Ureter (tissue), 1 donor: ENCODE measurements around the gene SUPT3H. TPM values are rescaled to one million over a fixed set of nuclear protein-coding genes. Genes with fewer than 3 reads are reported as not detected.

Source experiments
- DNase-seq: peaks from one replicate; pipeline ENCODE4 v3.0.0-alpha.2; 2020; ENCODE audit warnings: low spot score
- total RNA-seq: library from RNA; stranded (reverse); gene quantifications from one replicate; pipeline ENCODE4 v1.2.4, GENCODE V29; 2023
- donor health status: DM: yes; HTN: yes; CAD: no.

Gene SUPT3H
- 17.8 TPM for total RNA-seq

DNA sequence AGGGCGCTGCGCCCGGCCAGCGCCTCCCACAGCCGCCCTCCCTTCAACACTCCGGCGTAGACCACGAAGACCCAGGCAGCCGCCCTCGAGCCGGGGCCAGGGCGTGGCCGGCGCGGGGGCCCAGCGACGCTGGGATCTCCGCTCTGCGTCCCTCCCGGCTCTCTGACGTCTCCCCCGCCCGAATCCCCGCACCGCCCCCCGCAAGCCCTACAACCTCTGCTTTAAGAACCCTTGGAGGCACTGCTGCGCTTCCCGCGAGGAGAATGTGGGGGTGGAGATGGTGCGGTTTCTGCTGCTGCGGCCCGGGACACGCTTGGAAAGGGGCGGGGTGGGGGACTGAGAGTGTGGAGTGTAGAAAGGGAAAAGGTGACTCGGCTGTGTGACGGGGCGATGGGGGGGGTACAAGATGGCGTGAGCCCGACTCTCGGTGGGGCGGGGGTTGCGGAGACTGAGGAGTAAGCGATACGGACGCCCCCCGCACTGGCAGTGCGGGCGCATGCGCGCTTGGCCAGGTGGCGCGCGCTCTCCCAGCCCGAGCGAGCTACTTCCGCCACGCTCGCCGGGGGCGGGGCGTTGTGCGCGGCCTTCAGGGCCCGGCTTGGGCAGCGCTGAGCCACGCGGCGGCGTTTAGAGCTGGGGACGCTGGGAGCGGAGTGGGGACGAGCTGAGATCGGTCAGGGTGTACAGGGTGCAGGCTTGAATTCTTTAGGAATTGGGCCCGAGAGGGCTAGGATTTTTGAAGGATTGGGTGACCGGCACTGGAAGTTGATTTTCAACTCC is at the start of gene SUPT3H:
Gene SUPT3H, minus strand, starts transcription at position 381 of the 780 bp plus-strand sequence.
- DNase-seq: peak; percentile 90

DNA sequence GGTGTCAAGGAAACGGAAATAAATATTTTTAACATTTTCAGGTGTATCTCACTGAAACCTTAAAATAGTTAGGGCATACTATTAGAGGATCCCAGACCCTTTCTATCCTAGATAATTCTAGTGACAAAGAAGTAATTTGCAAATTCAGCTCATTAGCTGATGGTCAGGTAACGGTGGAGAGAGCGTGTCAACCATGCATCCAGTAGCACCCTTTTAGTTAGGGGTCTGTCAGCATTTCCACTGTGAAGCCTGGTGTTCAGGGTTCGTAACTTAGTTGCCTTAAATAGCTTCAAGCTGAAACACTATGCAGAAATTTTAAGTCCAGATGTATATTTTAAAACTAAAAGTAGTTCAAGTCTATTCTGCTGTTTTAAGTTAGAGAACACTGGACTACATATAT is 48.5 kb upstream of the SUPT3H start:
- no peak for DNase-seq

DNA sequence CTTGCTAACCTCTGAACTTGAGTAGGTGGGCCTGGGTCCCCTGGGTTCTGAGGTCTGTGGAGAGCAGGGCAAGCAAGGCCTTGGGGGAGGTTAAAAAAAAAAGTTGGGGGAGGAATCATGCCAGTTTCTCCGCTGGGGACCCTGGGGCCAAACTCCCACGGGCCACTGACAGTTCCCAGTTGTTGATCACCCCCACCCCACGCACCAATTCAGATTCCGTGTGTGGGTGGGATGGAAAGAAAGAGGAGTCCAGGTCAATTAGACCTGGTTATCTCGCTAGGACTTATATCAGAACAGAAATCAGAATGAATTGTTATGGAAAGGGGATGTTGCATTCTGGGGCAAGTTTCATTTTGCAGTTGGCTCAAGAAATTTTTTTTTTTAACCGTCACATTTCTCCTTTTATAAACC is 46.7 kb upstream of the SUPT3H start:
- DNase-seq: no peak

DNA sequence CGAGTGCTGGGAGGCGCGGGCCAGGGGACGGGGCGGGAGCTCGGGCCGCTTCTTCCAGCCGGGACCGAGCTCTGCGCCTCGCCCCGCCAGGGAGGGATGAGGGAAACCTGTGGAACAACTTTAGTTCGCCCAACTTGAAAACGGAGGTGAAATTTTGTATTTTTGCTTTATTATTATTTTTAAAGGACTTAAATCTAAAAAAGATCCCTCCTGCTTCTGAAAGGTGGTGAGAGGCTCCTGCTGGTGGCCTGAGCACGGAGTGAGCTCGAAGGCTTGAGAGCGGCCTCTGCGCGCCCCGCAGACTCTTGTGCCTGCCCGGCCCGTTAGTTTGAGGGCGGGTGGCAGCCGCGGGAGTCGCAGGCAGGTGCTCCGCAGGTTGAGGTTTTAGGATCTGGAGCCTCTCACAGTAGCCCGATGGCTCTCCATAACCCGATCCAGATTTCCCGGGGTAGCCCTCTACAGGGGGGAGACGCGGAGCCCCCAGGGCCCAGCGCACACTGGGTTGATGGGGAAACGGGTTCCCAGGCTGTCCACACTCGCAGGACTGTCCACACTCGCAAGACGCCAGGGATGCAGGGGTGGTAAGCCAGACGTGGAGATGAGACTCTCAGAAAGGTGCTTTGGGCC is 46.2 kb upstream of the SUPT3H start:
- DNase-seq: no peak

DNA sequence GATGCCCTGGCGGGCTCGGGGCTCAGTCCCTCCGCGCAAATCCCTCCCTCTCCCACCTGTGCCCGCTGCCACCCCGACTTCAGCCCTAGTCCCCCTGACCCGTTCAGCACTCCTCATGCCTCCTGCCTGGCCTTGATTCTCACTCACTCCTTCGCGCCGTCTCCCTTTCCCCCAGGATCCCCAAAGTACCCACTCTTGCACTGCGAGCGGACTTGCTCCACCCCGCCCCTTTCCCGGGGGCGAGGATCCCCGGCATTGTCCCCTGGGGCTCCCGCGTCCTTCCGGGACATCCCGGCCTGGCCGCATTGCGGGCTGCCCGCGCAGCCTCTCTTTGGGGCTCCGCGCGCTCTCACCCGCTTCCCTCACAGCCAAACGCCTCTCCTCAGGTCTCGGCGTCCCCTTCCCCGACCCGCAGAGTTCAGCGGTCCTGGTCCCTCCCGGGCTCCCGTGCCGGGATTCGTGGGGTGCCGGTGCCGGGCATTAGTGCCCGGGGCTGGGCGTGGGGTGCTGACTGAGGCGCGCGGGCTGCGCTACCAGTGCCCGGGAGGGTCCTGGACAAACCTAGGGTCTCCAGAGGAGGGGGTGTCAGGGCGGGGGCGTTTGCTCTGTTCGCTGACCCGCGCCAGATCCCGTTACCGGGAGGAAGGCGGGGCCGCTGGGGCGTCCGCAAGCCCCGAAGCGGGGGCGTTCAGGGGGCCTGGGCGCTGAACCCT is 45.5 kb upstream of the SUPT3H start:
- DNase-seq: peak; percentile 46

DNA sequence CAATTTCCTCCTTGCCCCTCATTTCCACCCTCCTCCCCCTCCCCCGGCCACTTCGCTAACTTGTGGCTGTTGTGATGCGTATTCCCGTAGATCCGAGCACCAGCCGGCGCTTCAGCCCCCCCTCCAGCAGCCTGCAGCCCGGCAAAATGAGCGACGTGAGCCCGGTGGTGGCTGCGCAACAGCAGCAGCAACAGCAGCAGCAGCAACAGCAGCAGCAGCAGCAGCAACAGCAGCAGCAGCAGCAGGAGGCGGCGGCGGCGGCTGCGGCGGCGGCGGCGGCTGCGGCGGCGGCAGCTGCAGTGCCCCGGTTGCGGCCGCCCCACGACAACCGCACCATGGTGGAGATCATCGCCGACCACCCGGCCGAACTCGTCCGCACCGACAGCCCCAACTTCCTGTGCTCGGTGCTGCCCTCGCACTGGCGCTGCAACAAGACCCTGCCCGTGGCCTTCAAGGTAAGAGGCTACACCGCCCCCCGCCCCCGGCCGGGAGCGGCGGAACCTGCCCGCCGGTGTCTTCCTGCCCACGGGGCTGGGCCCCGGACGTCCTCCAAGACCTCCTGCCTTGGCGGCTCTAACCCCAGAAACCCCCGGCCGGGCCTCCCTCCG is 44.9 kb upstream of the SUPT3H start:
- DNase-seq: peak; percentile 63

DNA sequence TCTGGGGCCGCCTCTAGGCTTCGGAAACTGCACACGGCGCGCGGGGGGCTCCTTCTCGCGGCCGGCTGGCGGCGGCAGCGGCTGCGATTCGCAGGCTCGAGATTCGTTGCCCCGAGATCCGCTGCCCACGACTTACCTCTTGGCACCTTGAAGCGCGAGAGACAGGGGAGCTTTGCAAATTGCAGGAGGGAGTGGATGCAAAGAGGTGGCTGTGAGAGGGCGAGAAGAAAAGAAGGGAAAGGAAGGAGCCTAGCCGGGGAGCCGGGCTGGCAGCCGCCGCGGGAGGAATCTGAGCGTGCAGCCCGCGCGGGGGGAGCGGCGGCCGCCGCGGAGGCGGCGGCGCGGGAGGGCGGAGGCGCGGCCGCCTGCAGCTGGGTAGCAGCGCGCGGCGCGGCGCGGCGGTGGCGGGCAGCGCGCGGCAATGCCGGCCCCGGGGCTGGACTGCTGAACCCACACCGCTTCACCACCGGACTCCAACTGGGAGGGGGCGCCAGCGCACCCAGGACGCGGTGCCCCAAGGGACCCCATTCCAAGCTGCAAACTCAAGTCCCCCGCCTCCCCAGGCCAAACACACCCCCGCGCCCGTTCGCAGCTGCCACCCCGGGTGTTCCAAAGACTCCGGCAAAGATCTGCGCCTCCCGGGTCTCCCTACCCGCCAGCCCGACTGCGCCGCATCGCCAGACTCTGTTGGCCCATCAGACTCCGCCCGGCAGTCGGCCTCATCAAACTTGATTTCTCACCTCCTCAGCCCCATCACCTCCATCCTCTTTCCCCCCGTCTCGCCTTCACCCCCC is 44.2 kb upstream of the SUPT3H start:
- DNase-seq: peak; percentile 67

DNA sequence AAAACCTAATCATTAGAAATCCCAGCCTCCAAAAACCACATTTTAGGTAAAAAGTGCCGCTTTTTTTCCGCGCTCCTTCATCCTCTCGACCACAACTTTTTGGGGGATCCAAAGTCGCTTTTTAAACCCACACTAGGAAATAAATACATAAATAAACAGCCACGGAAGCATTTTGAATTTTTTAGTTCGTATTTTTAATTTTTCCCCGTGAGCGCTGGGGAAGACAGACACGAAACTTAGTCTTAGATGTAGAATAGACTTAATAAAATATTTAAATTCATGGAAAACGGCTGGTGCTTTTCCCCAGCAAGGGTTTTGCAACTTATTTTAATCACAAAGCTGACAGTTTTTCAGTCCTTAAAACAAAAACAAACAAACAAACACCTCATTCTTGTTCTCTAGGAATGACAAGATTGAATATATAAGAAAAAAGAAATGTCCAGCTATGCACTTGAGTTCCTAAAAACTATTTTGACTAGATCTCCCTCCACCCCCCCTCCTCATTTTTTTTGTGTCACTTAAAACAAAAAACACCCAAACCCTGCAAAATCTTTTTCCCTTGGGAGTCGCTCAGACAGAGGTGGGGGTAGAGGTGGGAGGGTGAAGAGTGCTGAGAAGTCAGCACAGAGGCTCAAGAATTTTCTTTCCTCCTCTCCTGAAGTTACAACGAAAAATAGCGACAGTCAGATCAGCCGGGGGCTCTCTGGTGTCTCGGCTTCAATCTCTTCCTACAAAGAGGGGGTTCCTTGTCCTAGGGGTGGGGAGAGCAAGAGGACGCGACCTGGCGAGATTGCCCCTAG is 43.4 kb upstream of the SUPT3H start:
- no peak for DNase-seq

DNA sequence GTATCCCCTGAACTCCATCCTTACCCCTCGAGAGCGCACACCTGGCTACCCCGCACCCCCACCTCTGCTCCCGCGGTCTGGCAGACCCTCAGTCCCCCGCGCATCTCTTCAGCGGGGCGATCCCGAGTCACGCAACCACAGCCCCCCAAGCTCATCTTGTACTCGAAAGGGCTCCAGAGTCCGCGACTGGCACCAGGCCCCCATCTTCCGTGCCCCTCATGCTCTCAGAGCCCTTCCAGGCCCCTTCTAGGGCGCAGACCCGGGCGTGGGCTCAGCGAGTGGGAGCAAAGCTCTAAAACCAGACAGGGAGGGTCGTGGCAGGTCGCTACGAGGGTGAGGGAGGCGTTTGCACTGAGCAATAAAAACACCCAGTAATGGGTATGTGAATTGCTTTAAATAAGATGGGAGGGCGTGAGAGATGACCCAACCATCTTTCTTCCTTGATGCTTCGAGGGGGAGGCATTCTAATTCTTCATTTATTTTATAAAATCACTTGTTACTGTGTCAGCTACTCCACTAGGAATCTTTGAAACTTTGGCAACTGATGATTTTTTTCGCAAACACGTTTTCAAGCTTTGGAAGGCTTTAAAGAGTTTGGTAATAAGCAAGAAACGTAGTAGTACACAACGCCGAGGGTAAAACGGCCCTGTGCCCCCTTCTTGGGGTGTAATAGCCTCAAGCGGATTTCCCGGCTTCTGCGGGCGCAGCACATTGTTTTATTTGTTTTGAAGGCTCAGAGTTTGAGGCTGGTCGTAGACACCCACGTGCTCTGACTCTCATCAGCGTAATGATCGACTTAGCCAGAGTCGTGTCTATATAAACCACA is 42.6 kb upstream of the SUPT3H start:
- DNase-seq: no peak

DNA sequence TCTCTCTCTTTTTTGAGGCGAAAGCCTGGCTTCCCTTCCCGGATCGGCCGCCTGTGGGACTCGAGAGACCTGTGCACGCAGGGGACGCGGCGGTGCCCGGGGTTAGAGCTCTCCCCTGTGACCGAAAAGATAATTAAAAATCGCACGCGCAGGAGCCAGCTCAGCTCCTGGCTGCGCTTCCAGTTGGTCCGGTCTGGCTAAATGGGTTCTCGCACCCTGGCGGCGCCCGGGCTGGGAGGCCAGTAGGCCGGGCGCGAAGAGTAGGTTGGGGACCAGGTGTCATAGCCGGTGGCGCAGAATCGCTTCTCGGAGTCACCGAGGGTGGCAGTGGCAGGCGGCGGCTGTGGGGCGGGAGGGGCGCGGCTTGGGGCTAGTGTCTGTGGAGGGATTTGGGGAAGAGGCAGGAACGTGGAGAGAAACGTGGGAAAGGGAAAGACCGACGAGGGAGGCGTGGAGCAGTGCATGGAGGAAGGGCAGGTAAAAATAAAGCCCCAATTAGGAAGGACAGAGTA is 41.9 kb upstream of the SUPT3H start:
- DNase-seq: peak; percentile 81

DNA sequence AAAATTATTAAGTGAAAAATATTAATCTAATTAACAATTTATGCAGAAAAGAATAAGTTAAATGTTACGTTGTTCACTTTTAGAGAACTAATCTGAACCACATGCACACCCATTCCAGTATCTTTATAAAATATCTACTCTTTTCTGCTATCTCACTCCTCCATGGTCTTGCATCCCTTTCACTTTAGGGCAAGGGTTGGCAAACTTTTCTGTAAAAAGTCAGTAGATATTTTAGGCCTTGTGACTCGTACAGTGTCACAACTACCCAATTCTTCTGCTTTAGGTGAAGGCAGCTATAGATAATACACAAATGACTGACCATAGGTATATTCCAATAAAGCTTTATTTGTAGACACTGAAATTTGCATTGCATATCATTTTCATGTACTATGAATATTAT is 39.7 kb upstream of the SUPT3H start:
- no peak for DNase-seq

DNA sequence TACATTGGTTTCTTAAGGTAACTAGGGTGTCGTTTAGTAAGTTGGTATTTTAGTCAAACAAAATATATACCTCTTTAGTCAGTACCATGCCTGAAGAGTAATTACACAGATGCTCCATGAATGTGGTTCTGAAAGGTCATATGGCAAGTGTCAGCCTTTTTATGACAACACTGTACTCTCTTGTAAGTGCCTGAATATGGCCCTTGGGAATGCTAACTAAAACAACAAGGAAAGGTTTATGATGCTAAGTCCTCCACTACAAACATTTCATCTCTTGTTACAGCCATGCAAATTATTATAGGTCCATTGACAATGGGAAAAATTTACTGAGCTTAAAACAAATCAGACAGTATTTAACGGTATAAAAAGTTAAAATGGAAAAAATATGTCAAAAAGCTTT is 39.0 kb upstream of the SUPT3H start:
- no peak for DNase-seq

DNA sequence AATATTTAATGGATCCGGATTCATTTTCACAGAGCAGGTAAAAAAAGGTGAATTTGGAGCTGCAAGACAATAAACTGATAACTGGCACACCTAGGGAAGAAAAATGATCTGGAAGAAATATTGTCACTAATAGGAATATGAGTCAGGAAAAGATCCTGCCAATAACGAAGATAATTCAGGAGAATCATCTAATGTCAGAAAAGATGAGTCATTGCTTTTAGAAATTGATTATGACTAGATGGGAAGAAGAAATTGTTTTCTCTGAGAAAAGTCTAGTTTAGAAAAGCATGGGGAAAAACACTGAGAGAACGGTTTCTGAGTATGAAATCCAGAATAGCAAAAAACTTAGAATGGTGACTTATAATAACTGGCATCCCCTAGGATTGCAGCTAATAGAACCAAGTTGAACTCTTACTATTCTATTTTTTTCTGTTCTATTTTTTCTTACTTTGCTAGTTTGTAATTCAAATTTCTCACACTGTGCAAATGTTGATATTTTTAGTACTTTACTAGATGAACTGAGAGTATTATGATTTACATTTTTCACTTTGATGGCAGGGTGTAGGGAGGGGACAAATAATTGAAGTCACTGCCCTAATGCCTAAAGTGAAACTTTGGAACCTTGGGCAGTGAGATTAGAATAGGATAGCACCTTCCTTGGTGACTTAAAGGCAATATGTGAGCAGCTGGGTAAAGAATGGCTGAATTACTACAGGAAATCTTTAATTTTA is 38.2 kb upstream of the SUPT3H start:
- DNase-seq: no peak

DNA sequence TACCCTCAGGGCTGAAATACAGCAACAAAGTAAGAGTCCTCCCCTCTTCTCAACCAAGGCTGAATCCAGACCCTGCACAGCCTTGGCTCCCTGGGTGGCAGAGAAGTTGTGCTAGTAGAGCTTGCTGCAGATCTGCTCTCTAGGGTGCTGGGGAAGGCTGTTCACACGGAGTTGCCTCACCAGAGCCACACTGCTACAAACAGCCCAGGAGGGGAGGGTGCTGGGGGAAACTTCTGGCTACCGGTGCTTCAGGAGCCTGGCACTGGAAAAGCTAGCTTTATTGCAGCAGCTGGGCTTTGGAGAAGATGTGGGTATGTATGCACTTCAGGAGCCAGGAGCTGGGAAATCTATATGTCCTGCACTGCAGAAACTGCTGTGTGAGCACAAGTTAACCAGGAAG is 37.6 kb upstream of the SUPT3H start:
- no peak for DNase-seq

DNA sequence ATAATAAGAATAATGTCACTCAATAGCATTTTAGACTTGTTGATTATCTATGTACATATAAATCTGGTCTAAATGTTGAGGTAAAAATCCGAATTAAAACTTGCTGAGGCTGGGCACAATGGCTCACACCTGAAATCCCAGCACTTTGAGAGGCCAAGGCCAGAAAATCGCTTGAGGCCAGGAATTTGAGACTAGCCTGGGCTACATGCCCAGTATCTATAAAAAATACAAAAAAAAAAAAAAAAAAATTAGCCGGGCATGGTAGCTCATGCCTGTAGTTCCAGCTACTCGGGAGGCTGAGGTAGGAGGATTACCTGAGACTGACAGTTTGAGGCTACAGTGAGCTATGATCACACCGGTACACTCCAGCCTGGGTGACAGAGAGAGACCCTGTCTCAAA is 34.2 kb upstream of the SUPT3H start:
- no peak for DNase-seq

DNA sequence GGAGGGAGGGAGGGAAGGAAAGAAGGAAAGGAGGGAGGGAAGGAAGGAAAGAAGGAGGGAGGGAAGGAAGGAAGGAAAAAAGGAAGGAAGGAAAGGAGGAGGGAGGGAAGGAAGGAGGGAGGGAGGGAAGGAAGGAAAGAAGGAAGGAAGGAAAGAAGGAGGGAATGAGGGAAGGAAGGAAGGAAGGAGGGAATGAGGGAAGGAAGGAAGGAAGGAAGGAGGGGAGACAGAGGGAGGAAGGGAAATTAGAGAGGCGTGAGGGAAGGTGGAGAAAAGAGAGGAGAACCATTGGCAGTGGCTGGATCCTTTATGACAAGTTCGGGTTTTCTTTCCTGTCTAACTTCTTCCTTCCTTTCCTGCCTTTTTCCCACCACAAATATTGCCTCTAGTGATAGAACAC is 22.3 kb upstream of the SUPT3H start:
- no peak for DNase-seq

DNA sequence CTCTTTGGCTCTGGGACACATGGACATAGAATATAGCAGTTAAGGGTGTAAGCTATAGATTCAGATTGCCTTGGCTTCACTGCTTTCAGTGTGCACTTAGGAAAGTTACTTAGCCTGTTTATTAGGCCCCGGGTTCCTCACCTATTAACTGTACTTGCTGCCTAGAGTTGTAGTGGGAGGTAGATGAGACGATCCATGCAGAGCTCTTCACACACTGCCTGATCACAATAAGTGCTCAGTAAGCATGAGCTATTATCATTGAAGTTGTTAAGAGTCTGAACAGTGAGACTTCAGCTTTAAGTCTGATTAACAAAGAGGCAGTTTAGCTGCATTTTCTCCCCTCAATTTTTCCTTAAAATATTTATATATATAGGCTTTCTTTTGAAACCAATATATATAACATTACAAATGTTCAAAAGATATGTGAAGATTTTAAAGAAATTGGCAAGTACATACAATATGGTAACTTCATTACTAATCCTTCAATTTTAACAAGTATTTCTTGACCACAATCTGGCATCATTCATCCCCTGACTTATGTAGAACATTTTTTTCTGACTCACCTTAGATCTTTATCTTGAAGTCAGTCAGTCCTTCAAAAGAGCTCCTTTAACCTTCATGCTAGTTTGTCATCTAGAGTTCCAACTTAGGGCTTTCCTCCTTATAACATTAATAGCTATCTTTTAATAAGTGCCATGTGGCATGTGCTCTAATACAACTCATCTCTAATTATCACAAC is 20.5 kb upstream of the SUPT3H start:
- DNase-seq: no peak

DNA sequence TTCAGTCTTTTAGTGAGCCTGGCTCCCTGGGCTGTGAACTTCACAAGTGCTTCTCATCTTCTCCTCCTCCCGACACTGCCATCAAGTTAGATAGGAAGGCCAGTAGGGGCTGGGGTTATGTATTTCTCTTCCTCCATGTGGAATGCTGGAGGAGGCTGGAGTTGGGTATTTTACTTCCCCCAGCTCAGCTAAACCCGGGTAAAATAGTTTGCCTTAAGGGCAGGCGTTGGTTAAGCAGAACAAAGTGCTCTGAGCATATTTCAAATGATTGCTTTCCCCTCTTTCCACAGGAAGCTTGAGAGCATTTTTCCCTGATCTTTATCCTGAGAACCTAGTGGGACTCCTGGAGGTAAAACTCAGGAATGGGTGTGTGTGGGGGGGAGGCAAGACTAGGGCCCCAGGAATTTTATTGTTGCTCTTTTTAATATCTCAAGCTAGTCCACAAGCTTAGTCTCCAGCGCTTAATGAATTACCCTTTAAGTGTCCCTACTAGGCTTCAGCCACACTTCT is 16.9 kb upstream of the SUPT3H start:
- DNase-seq: no peak
